T1000 (cell line): ENCODE measurements around the gene CCNL2.
"Not testable (repeated sequence)": the region's sequence is repeated elsewhere in the genome, so short reads cannot be mapped to it uniquely, and the experiment has no call there.

Source experiments
- DNase-seq: peaks from one replicate; lab custom pipeline; 2025; ENCODE audit warnings: mixed read lengths; lab: John Stamatoyannopoulos, UW

CCNL2 gene

DNA sequence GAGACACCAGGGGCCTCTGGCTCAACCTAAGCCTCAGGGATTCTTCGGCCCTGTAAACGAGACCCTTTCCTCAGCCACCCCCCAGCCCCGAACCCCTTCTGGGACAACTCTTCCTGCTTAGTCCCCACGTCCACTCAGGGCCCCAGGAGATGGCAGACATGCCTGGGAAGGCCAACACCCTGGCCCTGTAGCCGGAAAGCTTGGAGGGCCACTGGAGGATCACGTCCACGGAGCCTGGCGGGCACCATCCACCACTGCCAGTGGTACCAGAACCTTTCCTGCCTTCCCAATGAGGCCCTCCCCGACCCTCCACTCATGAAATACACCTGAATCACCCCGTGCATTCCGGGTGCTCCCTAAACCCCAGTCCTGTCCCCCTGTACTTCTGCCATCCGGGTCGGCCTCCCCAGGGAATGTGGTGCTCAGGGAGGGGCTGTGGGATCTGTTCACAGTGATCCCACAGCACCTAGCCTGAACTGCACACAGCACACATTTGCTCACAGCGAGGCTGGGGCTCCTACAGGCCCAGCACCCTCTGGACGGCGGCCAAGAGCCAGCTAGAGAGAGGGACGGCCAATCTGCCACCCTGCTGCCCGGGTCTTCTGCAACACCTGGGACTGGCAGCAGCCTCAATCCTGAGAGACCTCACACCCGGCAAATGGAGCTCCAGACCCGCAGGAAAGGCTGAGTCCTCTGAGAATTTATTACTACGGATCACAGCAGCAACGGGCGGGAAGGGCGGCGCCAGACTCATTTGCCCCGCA lies 25.9 kb downstream of the CCNL2 start:
- no peak for DNase-seq

DNA sequence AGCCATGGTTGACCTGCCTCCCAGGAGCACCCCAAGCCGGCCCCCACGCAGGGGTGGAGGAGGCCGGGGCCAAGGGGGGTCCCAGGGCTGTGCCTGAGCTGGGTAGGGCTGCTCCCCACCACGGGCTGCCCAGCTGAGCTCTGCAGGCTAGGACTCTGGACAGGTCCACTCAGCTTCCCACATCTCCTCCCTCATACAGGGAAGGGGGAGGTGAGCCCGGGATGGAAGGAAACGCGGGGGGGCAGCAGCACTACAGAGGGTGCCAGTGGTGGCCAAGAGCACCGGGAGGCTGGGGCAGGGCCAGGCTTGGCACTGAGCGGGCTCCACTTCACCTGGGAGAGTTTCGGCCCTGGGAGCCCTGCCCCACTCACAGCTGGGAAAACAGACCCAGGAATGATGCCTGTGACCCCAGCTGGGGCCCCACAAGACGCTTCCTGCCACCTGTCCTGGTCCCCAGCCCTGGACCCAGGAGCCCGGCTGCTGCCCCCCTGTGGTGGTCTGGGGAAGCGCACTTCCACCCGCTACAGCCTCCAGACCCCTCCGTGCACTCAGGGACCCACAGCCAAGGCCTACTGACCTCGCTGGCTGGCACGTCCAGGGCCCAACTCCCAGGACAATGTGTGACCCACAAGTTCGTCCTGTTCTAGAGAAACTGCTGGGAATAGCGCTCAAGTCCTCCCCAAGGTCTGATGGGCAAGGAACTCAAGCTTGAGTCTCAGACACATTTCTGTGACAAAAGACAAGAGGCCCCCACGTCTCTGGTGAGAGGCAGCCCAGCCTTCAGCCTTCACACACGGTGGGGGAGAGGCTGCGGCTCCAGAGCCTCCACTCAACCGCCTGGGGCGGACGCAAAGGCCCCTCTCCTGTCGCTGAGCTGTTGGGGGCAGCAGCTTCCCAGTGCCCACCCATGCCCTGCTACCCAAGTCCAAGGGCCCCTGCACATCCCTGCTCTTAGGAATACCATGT lies 27.1 kb downstream of the CCNL2 start:
- DNase-seq: peak; percentile 56

GRCh38 chr1:1371364-1371745 lies 27.8 kb downstream of the CCNL2 start:
- no peak for DNase-seq

GRCh38 chr1:1370771-1371300 lies 28.3 kb downstream of the CCNL2 start:
- DNase-seq: no peak

DNA sequence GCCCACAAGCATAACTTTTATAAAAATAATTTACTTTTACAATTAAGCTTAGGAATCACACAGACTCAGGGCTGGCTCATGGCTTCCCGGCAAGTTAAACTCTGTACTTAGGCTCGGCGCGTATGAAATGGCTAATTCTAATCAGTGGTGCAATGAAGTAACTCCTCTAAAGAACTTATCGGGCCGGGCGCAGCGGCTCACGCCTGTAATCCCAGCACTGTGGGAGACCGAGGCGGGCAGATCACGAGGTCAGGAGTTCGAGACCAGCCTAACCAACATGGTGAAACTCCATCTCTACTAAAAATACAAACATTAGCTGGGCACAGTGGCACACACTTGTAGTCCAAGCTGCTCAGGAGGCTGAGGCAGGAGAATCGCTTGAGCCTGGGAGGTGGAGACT lies 29.0 kb downstream of the CCNL2 start:
- DNase-seq: not testable (repeated sequence)

- no peak for DNase-seq
These were observed 31.8 kb downstream of the CCNL2 start for GRCh38 chr1:1367315-1367714.

DNA sequence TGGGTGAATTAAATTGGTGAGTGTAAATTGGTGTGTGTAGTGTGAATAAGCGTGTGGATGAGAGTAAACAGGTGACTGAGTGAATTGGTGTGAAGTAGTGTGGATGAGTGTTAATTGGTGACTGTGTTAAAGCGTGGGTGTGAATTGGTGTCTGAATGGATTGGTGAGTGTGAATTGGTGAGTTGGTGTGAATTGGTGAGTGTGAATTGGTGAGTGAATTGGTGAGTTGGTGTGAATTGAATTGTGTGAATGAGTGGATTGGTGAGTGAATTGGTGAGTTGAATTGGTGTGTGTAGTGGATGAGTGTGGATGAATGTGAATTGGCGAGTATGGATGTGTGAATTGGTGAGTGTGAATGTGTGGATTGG lies 32.5 kb downstream of the CCNL2 start:
- no peak for DNase-seq

DNA sequence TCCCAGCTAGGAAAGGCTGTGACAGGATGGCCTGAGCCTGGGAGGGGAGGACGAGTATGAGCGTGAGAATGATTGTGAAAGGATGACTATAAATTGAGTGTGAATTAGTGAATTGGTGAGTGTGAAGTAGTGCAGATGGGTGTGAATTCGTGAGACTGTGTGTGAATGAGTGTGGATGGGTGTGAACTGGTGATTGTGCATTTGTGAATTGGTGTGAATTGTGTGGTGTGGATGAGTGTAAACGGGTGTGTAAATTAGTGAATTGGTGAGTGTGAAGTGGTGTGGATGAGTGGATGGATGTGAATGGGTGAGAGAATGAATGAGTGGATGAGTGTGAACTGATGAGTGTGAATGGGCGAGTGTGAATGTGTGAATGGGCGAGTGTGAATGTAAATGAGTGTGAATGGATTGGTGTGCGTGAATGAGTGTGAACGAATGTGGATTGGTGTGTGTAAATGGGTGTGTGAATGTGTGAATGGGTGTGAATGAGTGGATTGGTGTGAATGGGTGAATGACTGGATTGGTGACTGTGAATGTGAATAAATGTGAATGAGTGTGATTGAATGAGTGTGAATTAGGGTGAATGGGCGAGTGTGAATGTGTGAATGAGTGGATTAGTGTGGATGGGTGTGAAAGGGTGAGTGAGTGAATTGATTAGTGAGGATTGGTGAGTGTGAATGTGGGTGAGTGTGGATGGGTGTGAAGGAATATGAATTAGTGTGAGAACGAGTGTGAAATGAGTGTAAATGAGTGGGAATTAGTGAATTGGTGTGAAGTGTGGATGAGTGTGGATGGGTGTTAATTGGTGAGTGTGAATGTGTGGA lies 33.0 kb downstream of the CCNL2 start:
- DNase-seq: no peak

DNA sequence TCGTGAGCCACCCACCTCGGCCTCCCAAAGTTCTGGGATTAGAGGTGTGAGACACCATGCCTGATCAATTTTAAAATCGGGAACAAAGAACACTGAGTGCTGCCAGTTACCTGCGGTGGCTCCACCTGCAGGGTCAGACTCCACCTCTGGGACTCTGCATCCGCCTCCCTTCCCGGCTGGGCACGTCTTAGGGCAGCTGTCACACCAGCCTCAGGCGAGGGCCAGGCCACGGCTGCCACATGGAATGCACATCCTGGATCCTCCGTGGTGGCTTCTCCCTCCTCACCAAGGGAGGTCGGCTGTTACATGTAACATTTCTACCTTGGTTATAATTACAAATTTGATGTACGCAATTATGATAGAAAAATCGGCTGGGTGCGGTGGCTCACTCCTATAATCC lies 34.9 kb downstream of the CCNL2 start:
- no peak for DNase-seq

- DNase-seq: peak; percentile 44
These were observed 37.1 kb downstream of the CCNL2 start for GRCh38 chr1:1361982-1362423.

- DNase-seq: no peak
These were observed 37.7 kb downstream of the CCNL2 start for GRCh38 chr1:1361233-1361981.

DNA sequence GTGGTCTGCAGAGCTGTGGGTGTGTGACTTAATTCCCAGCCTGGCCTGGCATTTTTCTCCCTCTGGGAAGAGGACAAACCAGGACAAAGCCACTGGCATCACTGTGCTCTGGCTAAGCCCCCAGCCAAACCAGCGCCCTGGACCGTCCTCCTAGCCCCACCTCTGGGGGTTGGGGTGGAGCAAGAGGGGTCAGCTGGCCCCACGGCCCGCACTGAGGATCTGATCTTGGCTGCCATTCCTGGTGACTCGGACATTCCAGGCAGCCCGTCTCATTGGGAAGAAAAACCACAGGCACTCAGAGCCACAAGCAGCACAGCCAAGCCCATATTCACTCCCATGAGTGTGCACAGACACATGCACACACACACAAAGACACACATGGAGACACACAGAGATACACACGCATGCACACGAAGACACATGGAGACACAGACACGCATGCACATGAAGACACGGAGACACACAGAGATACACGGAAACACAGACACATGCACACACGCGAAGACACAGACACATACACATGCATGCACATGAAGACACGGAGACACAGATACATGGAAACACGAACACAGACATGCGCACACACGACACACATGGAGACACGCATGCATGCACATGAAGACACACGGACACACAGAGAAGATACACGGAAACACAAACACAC lies 38.5 kb downstream of the CCNL2 start:
- DNase-seq: peak; percentile 80

DNA sequence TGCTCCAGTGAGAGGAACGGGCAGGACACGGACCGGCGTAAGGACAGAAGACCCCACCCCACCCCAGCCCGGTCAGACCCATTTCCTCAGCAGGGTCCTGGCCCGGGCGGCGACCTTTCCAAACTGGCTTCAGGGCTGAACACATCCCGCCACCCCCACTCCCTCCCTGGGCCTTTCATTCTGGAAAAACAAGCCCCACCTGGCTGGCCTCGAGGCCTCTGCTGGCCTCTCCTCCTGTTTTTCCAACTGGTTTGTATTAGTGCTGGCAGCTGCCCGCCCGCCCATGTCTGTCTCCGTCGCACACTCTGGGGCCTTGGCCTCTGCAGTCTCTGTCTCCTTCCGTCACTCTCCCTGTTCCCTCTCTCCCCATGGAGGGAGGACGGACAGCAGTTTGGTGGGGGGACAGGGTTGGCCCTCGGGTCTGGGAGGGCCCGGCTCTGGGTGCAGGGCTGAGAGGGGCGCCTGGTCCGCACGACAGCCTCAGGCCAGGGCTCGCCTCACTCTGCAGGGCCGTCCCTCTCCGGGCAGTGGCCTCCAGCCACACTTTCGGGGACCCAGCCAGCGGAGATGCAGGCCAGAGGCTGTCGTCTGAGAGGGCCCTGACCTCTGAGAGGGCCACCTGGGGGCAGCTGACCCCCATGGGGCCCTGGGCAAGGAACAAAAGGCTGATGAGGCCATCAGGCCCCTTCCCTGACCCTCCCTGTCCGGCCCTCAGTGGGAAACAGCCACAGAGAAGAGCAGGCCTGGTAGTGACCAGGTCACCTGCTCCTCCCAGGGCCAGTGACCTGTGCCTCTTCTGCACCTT lies 39.3 kb downstream of the CCNL2 start:
- DNase-seq: no peak

- no peak for DNase-seq
These were observed 39.8 kb downstream of the CCNL2 start for GRCh38 chr1:1359308-1359663.

GRCh38 chr1:1358433-1359271 lies 40.5 kb downstream of the CCNL2 start, which contains the start of gene MXRA8:
Gene MXRA8 (minus strand): TSS chr1:1358555. CDS start chr1:1358504, 51 bp downstream.
- DNase-seq: no peak

DNA sequence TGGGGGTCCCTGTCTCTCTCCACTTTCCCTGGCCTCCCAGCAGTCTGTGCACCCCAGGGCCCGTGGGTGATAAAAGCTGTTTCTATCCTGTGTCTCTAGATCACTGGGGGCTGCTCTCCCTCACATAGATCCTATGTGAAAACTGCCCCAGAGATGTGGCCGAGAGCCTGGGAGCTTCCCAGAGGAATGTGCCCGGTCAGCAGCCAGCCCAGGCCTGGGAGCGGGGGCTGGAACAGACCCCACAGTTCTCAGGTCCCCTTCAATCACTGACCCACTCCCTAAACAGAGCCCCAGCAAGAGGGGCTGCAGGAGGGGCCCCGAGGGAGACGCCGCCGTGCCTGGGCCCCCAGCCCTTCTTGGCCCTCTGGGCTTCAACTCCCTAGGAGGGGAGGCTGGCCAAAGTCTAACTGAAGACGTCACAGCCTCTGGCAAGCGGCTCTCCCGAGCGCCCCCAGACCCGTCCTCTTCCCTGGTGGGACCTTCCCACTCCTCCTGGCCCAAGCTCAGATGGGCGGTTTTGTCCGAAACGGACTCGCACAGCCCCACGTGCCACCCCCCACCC lies 41.2 kb downstream of the CCNL2 start:
- no peak for DNase-seq

- no peak for DNase-seq
These were observed 42.2 kb downstream of the CCNL2 start for GRCh38 chr1:1356796-1357401.

- no peak for DNase-seq
These were observed 42.9 kb downstream of the CCNL2 start for GRCh38 chr1:1356166-1356795.
